Measurements from ENCODE around the gene P3H4.

P3H4 gene

DNA sequence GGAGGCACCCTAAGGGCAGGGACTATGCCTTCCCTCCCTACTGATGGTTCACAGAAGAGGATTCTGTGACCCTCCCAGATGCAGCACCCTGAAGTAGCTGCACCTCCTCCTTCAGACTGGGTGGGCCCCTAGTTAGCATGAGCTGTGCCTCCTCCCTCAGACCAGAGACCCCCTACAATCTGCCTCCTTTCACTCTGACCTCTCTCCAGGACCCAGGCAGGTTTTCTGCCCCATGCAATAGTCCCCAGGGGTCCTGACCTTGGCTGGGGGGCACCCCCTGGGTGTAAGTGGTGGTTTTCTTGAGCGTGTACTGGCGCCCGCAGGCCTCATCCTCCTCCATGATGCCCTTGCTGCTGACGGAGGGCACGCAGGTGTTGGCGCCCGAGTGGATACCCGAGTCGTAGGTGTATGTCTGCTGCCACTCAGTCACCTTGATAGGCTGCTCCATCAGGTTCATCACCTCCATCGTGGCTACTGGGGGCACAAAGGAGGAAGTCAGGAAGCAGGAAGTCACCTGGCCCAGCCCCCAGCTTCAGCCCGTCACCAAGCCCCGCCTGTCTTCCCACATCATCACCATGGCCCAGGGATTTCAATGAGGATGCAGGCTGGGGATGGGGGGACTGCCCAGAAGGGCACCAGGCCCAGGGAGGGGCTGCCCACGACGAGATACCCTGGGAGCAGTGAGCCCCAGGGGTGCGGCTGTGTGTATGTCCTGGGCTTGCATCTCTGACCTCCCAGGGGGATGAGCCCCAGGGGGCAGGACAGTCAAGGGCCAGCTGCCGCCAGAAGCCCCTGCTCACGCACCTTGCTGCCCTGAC, 40.2 kb downstream of the P3H4 start:
- no peak for DNase-seq

DNA sequence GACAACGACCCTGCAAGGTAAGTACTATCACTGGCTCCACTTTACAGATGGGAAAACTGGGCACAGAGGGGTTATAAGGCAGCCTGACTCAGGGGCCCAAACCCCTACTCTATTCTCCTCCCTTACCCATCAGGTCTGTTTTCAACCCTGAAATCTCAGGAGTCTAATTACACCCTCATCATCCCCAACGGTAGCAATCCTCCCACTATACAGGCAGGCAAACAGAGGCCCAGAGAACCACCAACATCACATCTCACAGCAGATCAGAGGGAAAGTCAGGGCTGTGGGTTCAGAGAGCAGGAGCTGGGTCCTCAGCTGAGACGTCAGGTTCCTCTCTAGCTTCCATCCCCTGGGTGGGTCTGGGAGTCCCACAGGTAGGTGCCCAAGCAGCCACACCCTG, 41.8 kb downstream of the P3H4 start:
- no peak for DNase-seq

DNA sequence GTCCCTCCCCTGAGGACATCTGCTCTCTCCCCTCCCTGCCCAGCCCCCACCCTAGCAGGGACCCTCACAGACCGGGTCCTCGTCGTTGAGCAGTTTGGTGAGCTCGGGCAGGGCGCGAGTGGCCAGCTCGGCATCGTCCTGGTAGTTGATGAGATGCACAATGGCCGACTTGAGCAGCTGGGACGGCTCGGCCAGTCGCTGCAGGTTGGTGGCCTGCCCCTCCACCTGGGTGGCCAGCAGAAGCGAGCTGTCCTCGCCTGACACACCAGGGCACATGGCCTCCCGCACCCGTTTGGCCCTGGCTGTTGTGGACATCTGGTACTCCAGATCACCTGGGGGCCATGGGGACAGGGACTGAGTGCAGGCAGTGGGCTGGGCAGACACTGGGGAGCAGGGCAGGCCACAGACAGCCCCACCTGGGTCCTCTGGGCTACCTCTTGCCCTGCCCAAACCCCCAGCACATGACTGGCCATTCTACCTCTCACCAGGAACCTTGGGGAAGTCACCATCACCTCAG, 42.3 kb downstream of the P3H4 start:
- no peak for DNase-seq

DNA sequence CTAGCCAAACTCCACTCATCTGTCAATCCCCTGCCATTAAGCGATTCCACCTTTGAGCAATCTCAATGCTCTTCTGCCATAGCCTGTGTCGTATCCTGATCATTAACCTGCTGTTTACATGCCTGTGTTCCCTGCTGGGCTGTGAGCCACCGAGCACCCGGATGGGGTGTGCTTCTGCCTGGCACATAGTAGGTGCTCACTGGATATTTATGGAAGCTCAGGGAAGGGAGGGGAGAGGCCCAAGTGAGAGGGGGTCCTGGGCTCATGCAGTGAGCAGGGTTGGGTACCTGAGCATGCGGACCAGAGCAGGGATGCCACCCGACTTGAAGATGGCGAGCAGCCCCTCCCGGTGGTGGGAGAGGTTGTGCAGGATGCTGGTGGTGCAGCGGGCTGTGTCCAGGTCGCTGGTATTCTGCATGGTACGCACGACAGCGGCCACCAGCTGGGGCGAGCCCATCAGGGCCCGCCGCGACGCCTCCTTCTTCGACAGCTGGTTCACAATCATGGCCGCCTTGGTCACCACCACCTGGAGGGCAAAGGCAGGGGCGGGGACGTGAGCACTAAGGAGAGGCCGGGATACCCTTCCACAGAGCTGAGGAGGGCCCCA, 43.0 kb downstream of the P3H4 start:
- no peak for DNase-seq

DNA sequence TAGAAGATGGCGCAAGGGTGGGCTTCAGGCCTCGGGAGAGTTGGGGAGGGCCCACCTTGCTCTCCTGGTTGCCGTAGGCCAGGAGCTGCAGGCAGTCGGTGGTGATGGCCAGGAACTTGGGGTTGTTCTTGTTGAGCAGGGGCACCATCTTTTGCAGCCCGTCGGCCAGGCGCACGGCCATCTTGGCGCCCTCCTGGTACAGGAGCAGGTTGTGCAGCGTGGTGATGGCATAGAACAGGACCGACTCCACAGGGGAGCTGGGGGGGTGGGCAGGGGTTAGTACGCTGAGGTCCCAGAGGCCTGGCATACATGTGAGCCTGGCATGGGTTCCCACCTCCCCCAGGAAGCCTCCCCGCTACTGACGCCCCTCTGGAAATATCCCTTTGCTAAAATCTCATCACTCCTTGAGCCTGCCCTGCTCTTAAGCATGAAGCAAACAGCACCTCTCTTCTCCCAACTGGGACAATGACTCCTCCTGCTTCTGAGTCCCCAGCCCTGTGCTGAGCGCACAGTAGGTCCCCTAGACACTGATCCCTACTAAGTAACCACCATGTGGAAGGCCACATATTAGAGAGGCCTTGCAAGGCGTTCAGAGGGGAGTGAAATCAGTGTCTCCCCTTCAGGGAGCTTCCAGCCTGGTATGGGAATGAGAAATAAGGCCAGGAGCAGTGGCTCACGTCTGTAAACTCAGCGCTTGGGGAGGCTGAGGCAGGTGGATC, 44.3 kb downstream of the P3H4 start:
- DNase-seq, result no peak

DNA sequence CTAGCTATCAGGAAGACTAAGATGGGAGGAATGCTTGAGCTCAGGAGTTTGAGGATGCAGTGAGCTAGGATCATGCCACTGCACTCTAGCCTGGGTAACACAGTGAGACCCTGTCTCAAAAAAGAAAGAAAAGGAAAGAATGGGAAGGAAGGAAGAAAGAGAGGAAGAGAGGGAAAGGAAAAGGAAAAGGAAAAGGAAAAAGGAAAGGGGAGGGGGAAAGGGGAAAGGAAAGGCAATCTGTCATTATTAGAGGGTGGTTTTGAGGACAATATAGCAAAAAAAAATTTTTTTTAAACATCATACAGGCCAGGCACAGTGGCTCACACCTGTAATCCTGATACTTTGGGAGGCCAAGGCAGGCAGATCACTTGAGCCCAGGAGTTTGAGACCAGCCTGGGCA, 45.6 kb downstream of the P3H4 start:
- no peak for DNase-seq

DNA sequence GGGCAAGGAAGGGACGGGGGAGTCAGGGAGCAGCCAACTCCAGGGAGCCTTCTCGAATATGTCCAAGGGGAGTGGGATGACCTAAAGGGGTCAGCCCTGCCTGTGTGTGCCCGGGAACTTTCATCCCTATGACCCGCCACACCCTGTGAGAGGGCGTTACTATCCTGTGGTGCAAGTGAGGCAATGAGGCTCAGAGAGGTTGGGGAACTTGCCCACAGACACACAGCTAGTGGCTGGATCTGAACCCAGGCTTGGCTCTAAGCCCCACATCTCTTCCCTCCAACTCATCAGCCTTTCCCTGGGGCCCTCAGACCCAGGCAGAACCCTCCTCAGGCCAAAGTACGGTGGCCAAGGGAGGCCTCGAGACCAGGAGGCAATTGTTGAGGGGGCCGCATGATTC, 48.4 kb downstream of the P3H4 start:
- no peak for DNase-seq

DNA sequence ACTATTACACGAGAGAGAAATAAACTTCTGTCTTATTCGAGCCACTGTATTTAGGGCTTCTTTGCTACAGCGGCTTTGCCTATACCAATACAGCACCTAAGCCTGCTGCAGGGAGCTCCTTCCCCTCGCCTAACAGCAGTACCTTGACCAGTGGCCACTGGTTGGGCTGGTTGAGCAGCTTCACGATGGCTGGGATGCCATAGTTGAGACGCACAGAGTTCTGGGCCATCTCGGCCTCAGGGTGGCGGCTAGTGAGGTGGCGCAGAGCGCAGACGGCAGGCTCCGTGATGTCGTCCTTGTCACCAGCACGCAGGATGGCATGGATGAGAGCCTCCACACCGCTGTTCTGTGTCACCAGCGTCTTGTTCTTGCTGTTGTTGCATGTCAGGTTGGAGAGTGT, 48.9 kb downstream of the P3H4 start:
- no peak for DNase-seq

DNA sequence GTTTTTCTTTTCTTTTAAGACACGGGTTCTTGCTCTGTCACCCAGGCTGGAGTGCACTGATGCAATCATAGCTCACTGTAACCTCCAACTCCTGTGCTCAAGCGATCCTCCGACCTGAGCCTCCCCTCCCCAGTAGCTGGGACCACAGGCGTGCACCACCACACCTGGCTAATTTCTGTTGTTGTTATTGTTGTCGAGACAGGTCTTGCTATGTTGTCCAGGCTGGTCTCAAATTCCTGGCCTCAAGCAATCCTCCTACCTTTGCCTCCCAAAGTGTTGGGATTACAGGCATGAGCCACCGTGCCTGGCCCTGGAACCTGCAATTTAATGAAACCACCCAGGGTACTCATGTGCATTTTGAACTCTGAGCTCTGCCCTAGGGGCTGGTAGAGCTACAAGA, 49.4 kb downstream of the P3H4 start:
- DNase-seq, result no peak

DNA sequence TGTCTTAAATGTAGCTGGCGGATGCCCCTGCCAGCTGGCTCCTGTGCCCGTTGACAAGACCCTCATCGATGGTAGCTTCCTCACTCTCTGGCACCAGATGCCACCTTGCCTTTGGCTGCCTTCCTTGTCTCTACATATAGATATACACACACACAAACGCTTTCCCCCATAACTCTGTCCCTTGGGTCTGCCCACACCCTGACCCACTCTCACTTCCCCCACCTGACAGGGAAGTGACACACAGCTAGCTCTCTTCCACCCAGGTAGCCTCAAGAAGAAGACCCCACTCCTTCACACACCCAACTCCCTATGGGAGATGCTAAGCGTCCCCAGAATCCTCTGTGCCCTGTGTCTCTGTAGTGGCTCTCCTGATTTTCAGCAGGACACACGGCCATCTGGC, 50.9 kb downstream of the P3H4 start:
- DNase-seq, result no peak

DNA sequence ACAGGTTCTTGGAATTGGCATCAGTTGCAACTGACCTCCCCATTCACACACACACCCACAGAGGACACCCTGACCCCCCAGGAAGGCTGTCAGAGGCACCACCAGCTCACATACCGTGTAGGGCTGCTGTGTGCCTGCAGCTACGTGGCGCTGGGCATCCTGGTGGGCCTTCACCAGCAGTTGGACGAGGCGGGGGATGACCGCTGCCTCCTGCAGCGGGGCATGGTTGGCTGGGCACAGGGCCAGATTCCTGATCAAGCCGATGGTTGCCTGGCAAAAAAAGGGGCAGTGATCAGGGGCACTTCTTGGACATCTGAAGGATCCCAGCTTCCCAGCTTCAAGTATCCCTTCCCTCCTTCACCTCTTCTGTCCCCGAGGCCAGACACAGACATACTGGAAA, 53.1 kb downstream of the P3H4 start:
- no peak for DNase-seq

DNA sequence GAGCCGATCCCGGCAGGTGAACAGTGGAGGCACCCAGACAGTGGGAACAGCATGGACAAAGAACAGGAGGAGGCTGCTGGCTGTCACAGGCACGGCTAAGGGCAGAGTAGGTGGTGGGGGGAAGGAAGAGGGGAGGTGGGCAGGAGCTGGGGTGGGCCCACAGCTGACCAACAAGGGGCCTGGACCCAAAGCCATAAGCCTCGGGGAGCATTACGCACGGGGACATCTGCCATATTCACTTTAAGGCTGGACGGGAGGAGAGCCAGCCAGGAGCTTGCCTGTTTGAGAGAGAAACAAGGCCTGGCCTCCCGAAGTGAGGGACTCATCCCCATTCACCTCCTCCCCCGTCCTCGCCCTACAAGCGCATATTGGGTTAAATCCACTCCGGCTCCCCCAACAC, 57.7 kb downstream of the P3H4 start:
- DNase-seq, result no peak

All from fibroblast of skin of back (primary cell).